Sigmoid colon (tissue), 4 donors: ENCODE measurements around the gene DEFB124.

Experiments used
- CTCF ChIP-seq, 4 experiments: fragments of 450-650 bp in 3 of 4; fragments of 200-600 bp in 1 of 4; IDR thresholded peaks; one replicate each; pipeline ENCODE4 v1.5.1; 2016 to 2019; ENCODE audit warnings: antibody characterized with exemption in 4 of 4, mild to moderate bottlenecking in 3 of 4, moderate library complexity in 2 of 4
- POLR2A ChIP-seq, 2 donors: fragments of 450-650 bp; IDR thresholded peaks; one replicate each; pipeline ENCODE4 v1.6.1; 2016; ENCODE audit warnings: antibody characterized with exemption in 2 of 2, mild to moderate bottlenecking in 2 of 2, moderate library complexity in 2 of 2
- POLR2AphosphoS5 ChIP-seq, 4 donors: sonication (generic); formaldehyde crosslinking; IDR thresholded peaks; one replicate each; pipeline ENCODE4 v1.6.1; 2017; ENCODE audit warnings: antibody characterized with exemption in 4 of 4

GRCh38 chr20:31494131-31494530 is 19.2 kb upstream of the DEFB124 start:
- TF ChIP-seq CTCF (IDR thresholded peaks at IDR 0.05) (no peak), POLR2A (IDR thresholded peaks at IDR 0.05) (no peak), POLR2AphosphoS5 (IDR thresholded peaks at IDR 0.05) (no peak)
